ENCODE measurements around the gene CPNE8. TPM values are rescaled to one million over a fixed set of nuclear protein-coding genes. Genes with fewer than 3 reads are reported as not detected.
"Not testable (repeated sequence)": the region's sequence is repeated elsewhere in the genome, so short reads cannot be mapped to it uniquely, and the experiment has no call there.

Gene CPNE8
- total RNA-seq, 2 experiments from 2014 or later = 3.5 to 5.7 TPM

GRCh38 chr12:38746744-38747143 lies 158.6 kb downstream of the CPNE8 start:
- no peak overlapping the region for H3K4me3 Mint-ChIP-seq
- H3K4me1 Mint-ChIP-seq (ENCODE audit: low read depth) = no peaks in the 10 kb centered on the region
- CTCF ChIA-PET = no interaction called here
- no peak overlapping the region for H3K27ac Mint-ChIP-seq
- H3K27me3 Mint-ChIP-seq (ENCODE audit: low read depth) = no peaks in the 10 kb centered on the region
- H3K9me3 Mint-ChIP-seq = peaks cover 8% of the 10 kb centered on the region
- H3K36me3 Mint-ChIP-seq (ENCODE audit: low read depth) = peaks cover 4% of the 10 kb centered on the region
- intact Hi-C loops (cut with micrococcal nuclease) = no loop called here
- no peak for DNase-seq

- no peak overlapping the region for H3K4me3 Mint-ChIP-seq
- peaks cover 8% of the 10 kb centered on the region for H3K9me3 Mint-ChIP-seq
- H3K27ac Mint-ChIP-seq = no peak overlapping the region
- no peak for DNase-seq
- no peaks in the 10 kb centered on the region for H3K4me1 Mint-ChIP-seq (ENCODE audit: low read depth)
- intact Hi-C loops (cut with micrococcal nuclease) = no loop called here
- H3K36me3 Mint-ChIP-seq (ENCODE audit: low read depth) = peaks cover 2% of the 10 kb centered on the region
- H3K27me3 Mint-ChIP-seq (ENCODE audit: low read depth) = no peaks in the 10 kb centered on the region
- CTCF ChIA-PET = no interaction called here
Observed at GRCh38 chr12:38745601-38746000, 159.8 kb downstream of the CPNE8 start.

- Mint-ChIP-seq H3K4me1 (ENCODE audit: low read depth) (no peaks in the 10 kb centered on the region), H3K27ac (no peak overlapping the region), H3K9me3 (peaks cover 1% of the 10 kb centered on the region), H3K27me3 (ENCODE audit: low read depth) (no peaks in the 10 kb centered on the region), H3K36me3 (ENCODE audit: low read depth) (no peaks in the 10 kb centered on the region), H3K4me3 (no peak overlapping the region)
- CTCF ChIA-PET = interaction anchor here (0.6 kb wide), 1 partner anchor 240 kb away, joined by 3 read pairs; no protein-coding TSS in a partner anchor
- DNase-seq = no peak
- intact Hi-C loops (cut with micrococcal nuclease) = no loop called here
Observed at GRCh38 chr12:38744041-38744440, 161.3 kb downstream of the CPNE8 start.

DNA sequence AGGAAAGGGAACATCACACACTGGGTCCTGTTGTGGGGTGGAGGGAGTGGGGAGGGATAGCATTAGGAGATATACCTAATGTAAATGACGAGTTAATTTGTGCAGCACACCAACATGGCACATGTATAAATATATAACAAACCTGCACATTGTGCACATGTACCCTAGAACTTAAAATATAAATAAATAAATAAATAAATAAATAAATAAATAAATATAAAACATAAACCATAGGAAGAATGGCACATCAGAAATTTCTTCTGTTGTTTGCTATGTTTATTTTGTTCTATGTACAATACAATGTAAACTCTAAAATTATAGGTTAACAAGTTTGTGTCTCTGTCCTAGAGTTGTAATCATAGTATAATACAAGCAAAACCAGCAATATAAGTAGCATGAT lies 162.9 kb downstream of the CPNE8 start:
- H3K27ac Mint-ChIP-seq; H3K4me1 Mint-ChIP-seq (ENCODE audit: low read depth); intact Hi-C loops (cut with micrococcal nuclease); H3K4me3 Mint-ChIP-seq; DNase-seq; H3K9me3 Mint-ChIP-seq; CTCF ChIA-PET; H3K27me3 Mint-ChIP-seq (ENCODE audit: low read depth); H3K36me3 Mint-ChIP-seq (ENCODE audit: low read depth): not testable (repeated sequence)

DNA sequence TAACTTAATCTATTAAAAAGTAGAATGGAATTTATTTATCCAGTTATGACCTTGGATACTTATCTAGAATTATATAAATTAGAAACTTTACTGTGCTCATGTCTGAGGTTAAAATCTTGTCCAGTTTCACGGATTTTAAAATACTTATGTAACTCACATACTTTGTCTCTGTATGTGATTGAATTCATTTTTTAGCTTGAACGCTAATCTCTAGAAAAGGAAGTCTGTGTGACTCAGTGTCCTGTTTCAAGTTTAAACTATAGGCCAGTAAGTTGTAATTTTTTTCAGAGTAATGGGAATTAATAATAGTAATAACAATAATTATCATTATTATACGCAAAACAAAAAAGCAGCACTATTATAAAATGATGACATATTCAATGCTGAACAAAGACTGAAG lies 168.6 kb downstream of the CPNE8 start:
- no peaks in the 10 kb centered on the region for H3K9me3 Mint-ChIP-seq
- no peaks in the 10 kb centered on the region for H3K36me3 Mint-ChIP-seq (ENCODE audit: low read depth)
- H3K4me3 Mint-ChIP-seq = no peak overlapping the region
- CTCF ChIA-PET = no interaction called here
- intact Hi-C loops (cut with micrococcal nuclease) = no loop called here
- no peaks in the 10 kb centered on the region for H3K4me1 Mint-ChIP-seq (ENCODE audit: low read depth)
- no peaks in the 10 kb centered on the region for H3K27me3 Mint-ChIP-seq (ENCODE audit: low read depth)
- no peak overlapping the region for H3K27ac Mint-ChIP-seq
- no peak for DNase-seq

DNA sequence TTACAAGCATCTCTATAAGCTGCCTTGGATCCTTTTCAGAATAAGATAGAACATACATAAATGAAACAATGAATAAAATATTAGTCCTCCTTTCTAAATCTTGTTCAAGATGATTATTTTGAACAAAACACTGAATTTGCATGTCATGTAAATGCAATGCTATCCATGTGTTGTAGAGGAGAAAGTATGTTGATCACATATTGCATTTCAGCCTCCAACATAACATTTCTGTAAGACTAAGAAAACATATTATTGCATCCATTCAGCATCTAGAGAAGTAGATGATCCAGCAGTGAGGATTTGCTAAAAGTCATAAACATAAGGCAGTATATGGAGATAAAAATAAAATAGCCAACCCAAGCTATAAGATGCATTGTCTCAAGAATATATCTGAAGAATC lies 172.6 kb downstream of the CPNE8 start:
- CTCF ChIA-PET = interaction anchor here (0.5 kb wide), 1 partner anchor 55 kb away, joined by 3 read pairs; no protein-coding TSS in a partner anchor
- H3K4me1 Mint-ChIP-seq (ENCODE audit: low read depth) = no peaks in the 10 kb centered on the region
- no peaks in the 10 kb centered on the region for H3K27me3 Mint-ChIP-seq (ENCODE audit: low read depth)
- no peaks in the 10 kb centered on the region for H3K9me3 Mint-ChIP-seq
- H3K4me3 Mint-ChIP-seq = no peak overlapping the region
- no peaks in the 10 kb centered on the region for H3K36me3 Mint-ChIP-seq (ENCODE audit: low read depth)
- intact Hi-C loops (cut with micrococcal nuclease) = no loop called here
- H3K27ac Mint-ChIP-seq = no peak overlapping the region
- DNase-seq = no peak

DNA sequence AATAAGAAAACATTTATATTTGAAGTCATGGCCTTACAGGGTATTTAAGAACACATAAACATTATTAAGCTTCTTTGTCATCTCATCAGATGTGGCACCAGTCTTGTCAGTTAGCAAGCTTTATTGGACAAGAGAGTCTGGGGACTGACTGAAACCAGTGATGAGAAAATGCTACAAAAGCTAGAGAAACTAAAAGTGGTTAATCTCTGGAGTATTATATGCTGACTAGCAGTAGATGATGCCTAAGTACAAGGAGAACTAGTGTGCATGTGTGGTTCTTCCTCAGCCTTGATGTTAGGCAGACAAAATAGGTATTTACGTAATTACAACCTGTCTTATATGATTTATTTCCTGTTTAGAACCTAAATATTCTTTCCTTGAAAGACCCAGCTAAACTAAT lies 176.5 kb downstream of the CPNE8 start:
- no peaks in the 10 kb centered on the region for H3K36me3 Mint-ChIP-seq (ENCODE audit: low read depth)
- H3K4me3 Mint-ChIP-seq = no peak overlapping the region
- intact Hi-C loops (cut with micrococcal nuclease) = no loop called here

GRCh38 chr12:38721611-38722252 lies 183.7 kb downstream of the CPNE8 start:
- Mint-ChIP-seq H3K27ac (no peak overlapping the region), H3K4me3 (no peak overlapping the region), H3K9me3 (peaks cover 1% of the 10 kb centered on the region), H3K36me3 (ENCODE audit: low read depth) (no peaks in the 10 kb centered on the region), H3K4me1 (ENCODE audit: low read depth) (no peaks in the 10 kb centered on the region), H3K27me3 (ENCODE audit: low read depth) (no peaks in the 10 kb centered on the region)
- CTCF ChIA-PET = no interaction called here
- DNase-seq = no peak
- intact Hi-C loops (cut with micrococcal nuclease) = no loop called here

More for the DNA sequence above, 176.5 kb downstream of the CPNE8 start:
- Mint-ChIP-seq H3K27ac (no peak overlapping the region), H3K4me1 (ENCODE audit: low read depth) (no peaks in the 10 kb centered on the region), H3K9me3 (peaks cover 3% of the 10 kb centered on the region), H3K27me3 (ENCODE audit: low read depth) (no peaks in the 10 kb centered on the region)
- CTCF ChIA-PET = no interaction called here
- no peak for DNase-seq

DNA sequence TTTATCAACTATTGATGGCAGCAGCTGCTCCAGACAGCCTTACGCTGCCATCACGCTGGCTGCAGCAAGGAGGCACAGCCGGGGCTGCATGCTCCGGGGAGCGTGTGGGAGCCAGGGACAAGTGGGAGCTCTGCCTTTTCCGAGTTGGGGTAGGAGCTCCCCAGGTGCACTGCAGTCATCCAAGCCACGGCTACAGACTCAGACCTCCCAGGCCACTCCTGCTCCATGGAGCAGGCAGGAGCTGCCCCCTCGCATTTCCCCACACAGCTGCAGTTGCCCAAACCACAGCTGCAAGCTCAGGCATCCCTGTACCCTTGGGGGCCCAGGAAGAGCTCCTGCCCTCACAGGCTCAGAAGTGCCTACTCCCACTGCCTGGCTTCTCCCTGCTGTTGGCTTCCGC lies 184.7 kb downstream of the CPNE8 start:
- Mint-ChIP-seq H3K27ac (no peak overlapping the region), H3K36me3 (ENCODE audit: low read depth) (no peaks in the 10 kb centered on the region), H3K27me3 (ENCODE audit: low read depth) (no peaks in the 10 kb centered on the region), H3K4me1 (ENCODE audit: low read depth) (no peaks in the 10 kb centered on the region), H3K9me3 (peaks cover 7% of the 10 kb centered on the region), H3K4me3 (no peak overlapping the region)
- DNase-seq = no peak
- intact Hi-C loops (cut with micrococcal nuclease) = no loop called here
- CTCF ChIA-PET = no interaction called here

DNA sequence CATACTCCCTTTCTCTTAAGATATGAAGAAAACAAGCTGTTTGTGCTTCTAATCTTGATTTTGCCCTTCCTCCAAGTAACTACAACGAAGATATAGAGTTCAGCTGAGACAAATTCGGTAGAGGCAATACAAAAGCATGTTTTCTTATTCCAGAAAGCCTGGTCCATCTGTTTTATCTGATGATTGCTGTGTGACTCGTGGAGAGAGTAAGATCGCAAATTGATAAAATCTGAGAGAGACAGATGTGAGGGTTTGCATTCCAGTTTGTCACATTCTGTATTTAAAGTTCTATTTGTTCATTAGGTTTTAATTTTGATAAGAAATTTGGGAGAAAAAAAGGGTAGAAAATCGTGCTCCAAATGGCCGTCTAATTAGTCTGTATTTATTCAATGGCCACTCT lies 192.1 kb downstream of the CPNE8 start:
- Mint-ChIP-seq H3K36me3 (ENCODE audit: low read depth) (no peaks in the 10 kb centered on the region), H3K27me3 (ENCODE audit: low read depth) (no peaks in the 10 kb centered on the region), H3K4me1 (ENCODE audit: low read depth) (no peaks in the 10 kb centered on the region), H3K27ac (no peak overlapping the region), H3K9me3 (peaks cover 9% of the 10 kb centered on the region), H3K4me3 (no peak overlapping the region)
- intact Hi-C loops (cut with micrococcal nuclease) = no loop called here
- CTCF ChIA-PET = no interaction called here
- no peak for DNase-seq

- no peak overlapping the region for H3K27ac Mint-ChIP-seq
- no peaks in the 10 kb centered on the region for H3K27me3 Mint-ChIP-seq (ENCODE audit: low read depth)
- no peak overlapping the region for H3K4me3 Mint-ChIP-seq
- DNase-seq = no peak
- H3K4me1 Mint-ChIP-seq (ENCODE audit: low read depth) = no peaks in the 10 kb centered on the region
- no peaks in the 10 kb centered on the region for H3K36me3 Mint-ChIP-seq (ENCODE audit: low read depth)
- intact Hi-C loops (cut with micrococcal nuclease) = no loop called here
- H3K9me3 Mint-ChIP-seq = peaks cover 7% of the 10 kb centered on the region
- CTCF ChIA-PET = no interaction called here
Observed at GRCh38 chr12:38711054-38711453, 194.3 kb downstream of the CPNE8 start.

DNA sequence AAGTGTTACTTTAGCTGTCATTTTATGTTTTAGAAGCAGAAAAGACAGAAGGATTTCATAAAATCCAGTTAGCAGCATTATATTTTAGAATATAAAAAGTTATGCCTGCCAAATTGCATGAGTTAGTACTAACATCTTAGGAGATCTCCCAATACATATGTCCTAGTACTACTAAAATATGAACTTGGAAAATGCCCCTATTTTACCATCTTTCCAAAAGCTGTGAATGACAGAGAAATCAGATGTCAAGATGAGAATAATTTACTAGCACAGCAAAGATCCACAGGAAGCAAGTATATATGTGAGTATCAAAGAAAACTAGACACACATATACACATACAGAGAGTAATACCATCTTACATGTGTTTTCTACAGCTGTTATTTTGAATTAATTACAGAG lies 196.9 kb downstream of the CPNE8 start:
- CTCF ChIA-PET = no interaction called here
- Mint-ChIP-seq H3K9me3 (peaks cover 1% of the 10 kb centered on the region), H3K4me3 (no peak overlapping the region), H3K27ac (no peak overlapping the region), H3K27me3 (ENCODE audit: low read depth) (no peaks in the 10 kb centered on the region), H3K36me3 (ENCODE audit: low read depth) (no peaks in the 10 kb centered on the region), H3K4me1 (ENCODE audit: low read depth) (no peaks in the 10 kb centered on the region)
- DNase-seq = no peak
- intact Hi-C loops (cut with micrococcal nuclease) = no loop called here

DNA sequence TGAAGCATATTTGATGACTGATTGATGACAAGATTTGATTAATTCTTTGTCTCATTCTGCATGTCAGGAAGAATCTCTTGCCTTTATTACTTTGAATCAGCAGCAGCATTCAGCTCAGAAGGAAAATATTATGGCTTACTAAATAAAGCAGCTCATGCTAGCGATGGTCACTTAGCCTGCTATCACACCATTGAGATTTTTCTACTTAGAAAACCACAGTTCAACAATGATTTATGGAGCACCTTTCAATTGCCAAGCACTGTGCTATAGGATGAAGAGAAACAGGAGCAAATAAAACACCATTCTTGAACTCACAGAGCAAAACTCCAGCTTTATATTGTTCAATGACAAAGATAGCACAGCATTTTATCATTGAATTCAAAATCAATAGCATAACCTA lies 197.7 kb downstream of the CPNE8 start:
- Mint-ChIP-seq H3K27me3 (ENCODE audit: low read depth) (no peaks in the 10 kb centered on the region), H3K36me3 (ENCODE audit: low read depth) (no peaks in the 10 kb centered on the region), H3K9me3 (peaks cover 1% of the 10 kb centered on the region), H3K4me3 (no peak overlapping the region), H3K4me1 (ENCODE audit: low read depth) (no peaks in the 10 kb centered on the region), H3K27ac (no peak overlapping the region)
- DNase-seq = no peak
- intact Hi-C loops (cut with micrococcal nuclease) = no loop called here
- CTCF ChIA-PET = no interaction called here

Measured in activated naive CD4-positive, alpha-beta T cell treated with anti-CD3 and anti-CD28 coated beads for 36 hours (primary cell).